SU-DHL-6 (cell line): ENCODE measurements around the gene SCLT1.

Experiments used
- H2AFZ ChIP-seq: fragments of 200-600 bp; sonication (generic); 2 replicates; pipeline ENCODE4 v1.6.1; 2014; ENCODE audit warnings: low read depth, mild to moderate bottlenecking, moderate library complexity, mixed read lengths, antibody characterized with exemption, low read length; ENCODE audit not compliant: severe bottlenecking
- H3F3A ChIP-seq: fragments of 200-600 bp; shearing (Covaris generic); 2 replicates; pipeline ENCODE4 v1.6.0; 2016; ENCODE audit warnings: antibody characterized with exemption, mild to moderate bottlenecking; ENCODE audit not compliant: insufficient read depth
- H3K27ac ChIP-seq: fragments of 200-600 bp; sonication (generic); 2 replicates; pipeline ENCODE4 v1.5.1; 2016; ENCODE audit warnings: low read depth, mild to moderate bottlenecking, low read length, moderate library complexity, mixed read lengths
- H3K27me3 ChIP-seq: fragments of 200-600 bp; sonication (generic), shearing (Covaris generic); 2 replicates; pipeline ENCODE4 v1.6.0; 2014; ENCODE audit warnings: mild to moderate bottlenecking, low read length
- H3K36me3 ChIP-seq: fragments of 200-600 bp; sonication (generic); 2 replicates; pipeline ENCODE4 v1.6.1; 2014; ENCODE audit warnings: mild to moderate bottlenecking, low read length, mixed read lengths
- H3K4me2 ChIP-seq: fragments of 300-600, 200-600 bp; shearing (Covaris generic), sonication (generic); 2 replicates; pipeline ENCODE4 v1.6.0; 2014; ENCODE audit warnings: low read length, low read depth, mild to moderate bottlenecking; ENCODE audit not compliant: poor library complexity, severe bottlenecking
- H3K4me3 ChIP-seq: fragments of 200-600 bp; sonication (generic); 2 replicates; pipeline ENCODE4 v1.5.1; 2014; ENCODE audit warnings: antibody characterized with exemption, low read length, mild to moderate bottlenecking, mixed read lengths; ENCODE audit not compliant: insufficient read depth, poor library complexity, severe bottlenecking
- H3K79me2 ChIP-seq: fragments of 200-600 bp; sonication (generic); 2 replicates; pipeline ENCODE4 v1.6.1; 2014; ENCODE audit warnings: mild to moderate bottlenecking, low read length, moderate library complexity; ENCODE audit not compliant: insufficient read depth
- H3K9ac ChIP-seq: fragments of 200-600 bp; sonication (generic); 2 replicates; pipeline ENCODE4 v1.7.0; 2014; ENCODE audit warnings: mild to moderate bottlenecking, low read length
- H3K9me2 ChIP-seq: fragments of 200-600 bp; sonication (generic); replicated peaks from 2 replicates; pipeline ENCODE4 v1.6.1; 2014; ENCODE audit warnings: low read length; ENCODE audit not compliant: insufficient read depth
- H3K9me3 ChIP-seq: fragments of 200-600 bp; sonication (generic); 2 replicates; pipeline ENCODE4 v1.6.1; 2014; ENCODE audit warnings: low read length, mixed read lengths; ENCODE audit not compliant: insufficient read depth
- H4K20me1 ChIP-seq: fragments of 200-600 bp; sonication (generic); 2 replicates; pipeline ENCODE4 v1.6.1; 2014; ENCODE audit warnings: low read depth, mild to moderate bottlenecking, antibody characterized with exemption, low read length, moderate library complexity, mixed read lengths
- EZH2phosphoT487 ChIP-seq: fragments of 200-600 bp; sonication (generic), shearing (Covaris generic); conservative IDR thresholded peaks from 2 replicates; pipeline ENCODE4 v1.6.1; 2018; ENCODE audit warnings: mild to moderate bottlenecking, antibody characterized with exemption, low read length, moderate library complexity, mixed read lengths
- TF ChIP-seq, protein P1 (sequence below): fragments of 200-600 bp; sonication (generic); IDR thresholded peaks from one replicate; pipeline ENCODE4 v1.5.1; 2017; ENCODE audit warnings: antibody characterized with exemption, mild to moderate bottlenecking, low read length, moderate library complexity; ENCODE audit not compliant: insufficient read depth, poor library complexity, severe bottlenecking

SCLT1 gene

DNA sequence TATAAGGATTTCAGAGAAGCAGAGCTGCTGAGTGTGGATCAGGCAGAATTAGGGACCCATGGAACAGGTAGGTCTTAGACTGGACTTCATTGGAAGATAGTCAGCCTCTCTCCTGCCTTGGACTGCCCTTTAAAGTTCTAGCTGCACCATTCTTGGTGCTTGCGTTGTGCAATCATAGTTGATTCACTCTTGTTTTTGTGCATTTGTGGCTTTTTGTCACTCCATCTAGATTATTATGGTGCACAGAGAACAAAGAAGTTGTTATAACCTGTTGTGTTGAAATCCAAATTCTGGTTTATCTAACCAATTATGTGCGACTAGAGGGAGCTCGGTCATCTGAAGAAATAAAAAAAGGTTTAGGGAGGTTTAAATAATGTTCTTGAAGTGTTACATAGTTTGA lies 224.6 kb downstream of the SCLT1 start:
- H3K27me3 ChIP-seq = no peaks in the 10 kb centered on the region
- TF ChIP-seq, protein P1, sequence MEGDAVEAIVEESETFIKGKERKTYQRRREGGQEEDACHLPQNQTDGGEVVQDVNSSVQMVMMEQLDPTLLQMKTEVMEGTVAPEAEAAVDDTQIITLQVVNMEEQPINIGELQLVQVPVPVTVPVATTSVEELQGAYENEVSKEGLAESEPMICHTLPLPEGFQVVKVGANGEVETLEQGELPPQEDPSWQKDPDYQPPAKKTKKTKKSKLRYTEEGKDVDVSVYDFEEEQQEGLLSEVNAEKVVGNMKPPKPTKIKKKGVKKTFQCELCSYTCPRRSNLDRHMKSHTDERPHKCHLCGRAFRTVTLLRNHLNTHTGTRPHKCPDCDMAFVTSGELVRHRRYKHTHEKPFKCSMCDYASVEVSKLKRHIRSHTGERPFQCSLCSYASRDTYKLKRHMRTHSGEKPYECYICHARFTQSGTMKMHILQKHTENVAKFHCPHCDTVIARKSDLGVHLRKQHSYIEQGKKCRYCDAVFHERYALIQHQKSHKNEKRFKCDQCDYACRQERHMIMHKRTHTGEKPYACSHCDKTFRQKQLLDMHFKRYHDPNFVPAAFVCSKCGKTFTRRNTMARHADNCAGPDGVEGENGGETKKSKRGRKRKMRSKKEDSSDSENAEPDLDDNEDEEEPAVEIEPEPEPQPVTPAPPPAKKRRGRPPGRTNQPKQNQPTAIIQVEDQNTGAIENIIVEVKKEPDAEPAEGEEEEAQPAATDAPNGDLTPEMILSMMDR = no peak
- TF ChIP-seq EZH2phosphoT487 = no peak
- no peak overlapping the region for H3K4me3 ChIP-seq
- no peaks in the 10 kb centered on the region for H3K79me2 ChIP-seq
- H3K36me3 ChIP-seq = peaks cover 8% of the 10 kb centered on the region; the same call in 1 of the 2 replicates
- no peaks in the 10 kb centered on the region for H4K20me1 ChIP-seq
- no peaks in the 10 kb centered on the region for H3K9me3 ChIP-seq
- no peak overlapping the region for H3K4me2 ChIP-seq
- H3K9ac ChIP-seq = no peak overlapping the region
- H3K27ac ChIP-seq = no peak overlapping the region
- H2AFZ ChIP-seq = no peak overlapping the region
- H3K9me2 ChIP-seq = no peaks in the 10 kb centered on the region
- H3F3A ChIP-seq = no peaks in the 10 kb centered on the region; the same call in 1 of the 2 replicates

DNA sequence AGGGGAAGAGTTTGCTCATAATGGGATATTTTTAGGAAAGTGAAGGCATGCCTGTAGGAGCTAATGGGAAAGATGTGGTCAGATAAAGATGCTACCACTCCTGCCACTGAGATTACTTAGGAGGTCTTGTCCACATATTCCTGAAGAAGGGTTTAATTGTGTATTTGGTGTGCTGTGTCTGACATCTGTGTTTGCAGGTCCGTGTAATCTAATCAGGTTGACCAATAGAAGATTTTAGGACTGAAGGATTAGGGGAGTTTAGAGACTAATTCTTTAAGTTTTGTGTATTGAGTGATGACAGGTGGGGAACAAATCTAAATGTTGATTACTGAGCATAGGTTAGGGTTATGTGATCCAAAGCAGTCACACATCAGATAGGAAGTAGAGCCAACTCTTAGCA lies 226.6 kb downstream of the SCLT1 start:
- no peak overlapping the region for H2AFZ ChIP-seq
- no peak overlapping the region for H3K27ac ChIP-seq
- H3K27me3 ChIP-seq = no peaks in the 10 kb centered on the region
- H3K36me3 ChIP-seq = peaks cover 5% of the 10 kb centered on the region; the same call in 1 of the 2 replicates
- TF ChIP-seq EZH2phosphoT487 = no peak
- TF ChIP-seq, protein P1 = no peak
- H3K4me2 ChIP-seq = no peak overlapping the region
- H3F3A ChIP-seq = no peaks in the 10 kb centered on the region
- no peaks in the 10 kb centered on the region; the same call in 1 of the 2 replicates for H3K79me2 ChIP-seq
- H3K4me3 ChIP-seq = no peak overlapping the region
- H3K9me2 ChIP-seq = no peaks in the 10 kb centered on the region
- H4K20me1 ChIP-seq = no peaks in the 10 kb centered on the region
- no peaks in the 10 kb centered on the region for H3K9me3 ChIP-seq
- H3K9ac ChIP-seq = no peak overlapping the region

DNA sequence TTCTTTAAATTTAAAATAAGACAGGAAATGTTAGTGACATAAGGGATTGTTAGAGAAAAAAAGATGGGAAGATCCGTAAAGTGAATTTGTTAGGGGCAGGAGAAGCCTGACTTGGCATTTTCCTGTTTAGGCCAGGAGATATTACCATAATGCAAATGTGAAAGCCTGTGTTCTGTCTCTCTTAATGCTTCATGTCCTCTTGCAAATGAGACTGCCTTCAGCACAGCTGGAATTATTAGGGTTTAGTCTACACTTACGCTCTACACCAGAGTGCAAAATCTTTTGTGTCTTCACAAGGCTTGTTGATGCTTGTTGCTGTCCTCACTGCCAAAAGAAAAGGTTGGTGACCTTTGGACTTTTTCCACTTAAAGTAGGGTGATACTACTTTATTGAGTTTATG lies 227.1 kb downstream of the SCLT1 start:
- peaks cover 5% of the 10 kb centered on the region; the same call in 1 of the 2 replicates for H3K36me3 ChIP-seq
- H3K27me3 ChIP-seq = no peaks in the 10 kb centered on the region
- H3K9me3 ChIP-seq = no peaks in the 10 kb centered on the region
- no peak overlapping the region for H3K9ac ChIP-seq
- no peaks in the 10 kb centered on the region for H3K9me2 ChIP-seq
- H4K20me1 ChIP-seq = no peaks in the 10 kb centered on the region
- no peaks in the 10 kb centered on the region for H3F3A ChIP-seq
- no peak overlapping the region for H3K4me2 ChIP-seq
- TF ChIP-seq, protein P1 = no peak
- no peak for TF ChIP-seq EZH2phosphoT487
- H3K79me2 ChIP-seq = no peaks in the 10 kb centered on the region; the same call in 1 of the 2 replicates
- H3K27ac ChIP-seq = no peak overlapping the region
- H3K4me3 ChIP-seq = no peak overlapping the region
- H2AFZ ChIP-seq = no peak overlapping the region
